Upper lobe of left lung (tissue), 6 donors: ENCODE data around the gene NAP1L4. TPM values are rescaled to one million over a fixed set of nuclear protein-coding genes. Genes with fewer than 3 reads are reported as not detected.

Source experiments
- ATAC-seq, 2 donors: fragments of 200-7000 bp; cut with Tn5 transposase; one replicate each; pipeline ENCODE4 v1.9.1; 2022; ENCODE audit warnings: mild to moderate bottlenecking in 2 of 2, moderate library complexity in 2 of 2; ENCODE audit not compliant: low FRiP score in 2 of 2
- DNase-seq, 2 donors: peaks; one replicate each; pipeline ENCODE4 v3.0.0-alpha.2; 2019 to 2020
- H3K27ac ChIP-seq, 4 donors: fragments of 200-600 bp; sonication (generic); one replicate each; pipeline ENCODE4 v1.5.1; 2016 to 2019
- H3K27me3 ChIP-seq, 4 donors: fragments of 200-600 bp; sonication (generic); one replicate each; pipeline ENCODE4 v1.5.1; 2017 to 2019
- H3K36me3 ChIP-seq, 4 donors: fragments of 200-600 bp; sonication (generic); one replicate each; pipeline ENCODE4 v1.5.1; 2016 to 2019
- H3K4me1 ChIP-seq, 4 donors: fragments of 200-600 bp; sonication (generic); one replicate each; pipeline ENCODE4 v1.5.1; 2018 to 2019
- H3K4me3 ChIP-seq, 4 donors: fragments of 200-600 bp; sonication (generic); one replicate each; pipeline ENCODE4 v1.5.1; 2017 to 2019; ENCODE audit warnings: mild to moderate bottlenecking in 2 of 4, moderate library complexity in 1 of 4
- H3K9me3 ChIP-seq, 4 donors: fragments of 200-600 bp; sonication (generic); one replicate each; pipeline ENCODE4 v1.5.1; 2018 to 2019
- CTCF ChIP-seq, 6 experiments: fragments of 450-650 bp in 4 of 6; fragments of 200-600 bp in 2 of 6; sonication (generic) in 2 of 6; IDR thresholded peaks; one replicate each; pipeline ENCODE4 v1.5.1; 2016 to 2019; ENCODE audit warnings: antibody characterized with exemption in 6 of 6
- EP300 ChIP-seq, 4 donors: sonication (generic); formaldehyde crosslinking; IDR thresholded peaks; one replicate each; pipeline ENCODE4 v1.5.1; 2017; ENCODE audit warnings: antibody characterized with exemption in 4 of 4, control low read depth in 2 of 4
- POLR2A ChIP-seq, 4 donors: fragments of 450-650 bp; IDR thresholded peaks; one replicate each; pipeline ENCODE4 v1.5.1; 2016 to 2017; ENCODE audit warnings: antibody characterized with exemption in 4 of 4, mild to moderate bottlenecking in 2 of 4
- POLR2AphosphoS5 ChIP-seq, 2 donors: sonication (generic); formaldehyde crosslinking; IDR thresholded peaks; one replicate each; pipeline ENCODE4 v1.5.1; 2017; ENCODE audit warnings: antibody characterized with exemption in 2 of 2
- WGBS, 2 donors: methylation state at CpG; one replicate each; pipeline ENCODE4 v1.1.5; 2017 to 2018; 5-methylcytosine and 5-hydroxymethylcytosine counted together
- small RNA-seq, 4 donors: library from RNA; depleted of rRNA; stranded (forward); fragments of <200 nt; gene quantifications; one replicate each; pipeline ENCODE3, GENCODE V24; 2016
- total RNA-seq, 6 donors: library from RNA; depleted of rRNA in 4 of 6; stranded (reverse); fragments of >200 nt in 4 of 6; gene quantifications; one replicate each; pipeline versions ENCODE4 v1.1.0 to v1.2.1, GENCODE V29; 2016 to 2021
- donor health status: DM: no; HTN: no; CAD: no; lungs with moderate emphysema.
- donor health status: DM: no; HTN: yes; CAD: no; lungs with severe emphysema.

Gene NAP1L4
- total RNA-seq, 6 donors from 2014 or later = 81.1 to 194 (median 103) TPM

DNA sequence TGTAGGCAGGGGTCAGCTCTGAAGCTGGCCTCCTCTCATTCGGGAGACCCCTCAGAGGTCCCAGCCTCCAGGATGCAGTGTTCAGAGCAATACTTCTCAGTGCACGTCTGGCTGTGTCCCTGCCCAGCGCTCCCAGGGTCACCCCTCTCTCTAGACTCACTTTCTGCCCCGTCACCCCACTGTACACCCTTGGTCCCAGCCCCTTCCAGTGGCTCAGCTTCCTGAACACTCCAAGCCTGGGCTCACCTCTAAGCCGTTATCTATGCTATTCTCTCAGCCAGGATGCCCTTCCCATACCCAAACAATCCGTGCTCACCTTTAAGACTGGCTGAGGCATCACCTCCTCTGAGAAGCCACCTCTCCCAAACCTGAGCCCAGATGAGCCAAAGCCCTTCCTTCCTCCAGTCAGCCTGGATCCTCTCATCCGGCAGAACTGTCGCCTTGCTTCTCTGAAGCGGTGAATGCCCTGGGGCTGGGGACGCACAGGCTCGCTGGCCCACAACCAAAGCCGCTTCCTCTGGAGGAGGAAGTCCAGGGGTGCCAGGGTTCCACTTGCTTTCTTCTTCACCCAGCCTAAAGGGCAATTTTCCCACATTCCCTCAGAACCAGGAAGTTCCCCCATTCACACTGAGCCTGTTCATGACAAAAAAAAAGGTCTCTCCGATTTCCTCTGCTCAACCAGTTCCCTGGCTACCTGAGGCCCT, 92.9 kb downstream of the NAP1L4 start:
- 49 to 56% methylated on average over 7 to 13 of the region's 13 CpGs for whole genome bisulfite sequencing, 2 donors
- ATAC-seq (peak in 1 of 2 donors; percentile 16), DNase-seq (peak in 1 of 2 donors; percentile 55)
- peak overlapping the region; percentile 76 to 85 (median 81) for H3K27ac ChIP-seq
- H3K27me3 ChIP-seq = no peaks in the 10 kb centered on the region
- H3K9me3 ChIP-seq = no peaks in the 10 kb centered on the region
- peaks cover 38 to 61% (median 49%) of the 10 kb centered on the region in 4 donors for H3K4me1 ChIP-seq
- TF ChIP-seq CTCF (IDR thresholded peaks at IDR 0.05) = no peak
- peak in 1 of 2 donors; percentile 19 for TF ChIP-seq POLR2AphosphoS5 (IDR thresholded peaks at IDR 0.05)
- H3K4me3 ChIP-seq = no peak overlapping the region
- H3K36me3 ChIP-seq = no peaks in the 10 kb centered on the region

GRCh38 chr11:2898366-2899079, 93.6 kb downstream of the NAP1L4 start:
- H3K36me3 ChIP-seq = no peaks in the 10 kb centered on the region
- ATAC-seq (peak; percentile 66 to 74), DNase-seq (peak in 1 of 2 donors; percentile 94)
- peak overlapping the region in 1 of 4 donors; percentile 12 for H3K4me3 ChIP-seq
- no peaks in the 10 kb centered on the region for H3K27me3 ChIP-seq
- no peaks in the 10 kb centered on the region for H3K9me3 ChIP-seq
- peak overlapping the region; percentile 76 to 85 (median 81) for H3K27ac ChIP-seq
- peaks cover 38 to 54% (median 45%) of the 10 kb centered on the region in 4 donors for H3K4me1 ChIP-seq
- 44% methylated on average over 6 to 12 of the region's 12 CpGs for WGBS, 2 donors
- TF ChIP-seq CTCF (IDR thresholded peaks at IDR 0.05) (no peak), POLR2AphosphoS5 (IDR thresholded peaks at IDR 0.05) (peak; percentile 84 to 95), EP300 (IDR thresholded peaks at IDR 0.05) (peak in 1 of 4 donors; percentile 90), POLR2A (IDR thresholded peaks at IDR 0.05) (peak in 1 of 4 donors; percentile 44)

DNA sequence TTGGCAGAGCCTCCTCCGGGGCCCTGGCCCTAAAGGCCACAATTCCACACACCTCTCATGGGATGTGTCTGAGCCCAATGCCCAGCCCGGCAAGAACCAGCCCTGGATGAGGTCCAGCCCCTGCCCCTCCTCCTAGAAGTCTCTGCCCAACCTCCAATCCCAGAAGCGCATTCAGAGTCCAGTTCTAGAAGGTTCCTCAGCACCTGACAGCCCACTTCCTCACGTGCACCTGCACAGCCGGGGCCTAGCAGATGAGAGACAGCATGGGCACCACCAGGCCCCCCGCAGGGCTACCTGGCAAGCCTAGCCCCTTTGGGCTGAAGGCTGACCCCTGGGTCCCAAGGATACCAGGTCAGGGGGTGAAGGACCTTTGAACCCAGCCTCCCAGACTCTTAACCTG, 95.1 kb downstream of the NAP1L4 start:
- 85 to 87% methylated on average over 3 to 6 of the region's 6 CpGs for WGBS, 2 donors
- no peak for ATAC-seq
- H3K9me3 ChIP-seq = no peaks in the 10 kb centered on the region
- H3K27me3 ChIP-seq = no peaks in the 10 kb centered on the region
- H3K27ac ChIP-seq = peak overlapping the region in 1 of 4 donors; percentile 82
- H3K36me3 ChIP-seq = no peaks in the 10 kb centered on the region
- peaks cover 38 to 51% (median 46%) of the 10 kb centered on the region in 4 donors for H3K4me1 ChIP-seq
- H3K4me3 ChIP-seq = no peak overlapping the region
- no peak for DNase-seq
- TF ChIP-seq EP300 (IDR thresholded peaks at IDR 0.05) = no peak
- TF ChIP-seq POLR2AphosphoS5 (IDR thresholded peaks at IDR 0.05) = no peak

DNA sequence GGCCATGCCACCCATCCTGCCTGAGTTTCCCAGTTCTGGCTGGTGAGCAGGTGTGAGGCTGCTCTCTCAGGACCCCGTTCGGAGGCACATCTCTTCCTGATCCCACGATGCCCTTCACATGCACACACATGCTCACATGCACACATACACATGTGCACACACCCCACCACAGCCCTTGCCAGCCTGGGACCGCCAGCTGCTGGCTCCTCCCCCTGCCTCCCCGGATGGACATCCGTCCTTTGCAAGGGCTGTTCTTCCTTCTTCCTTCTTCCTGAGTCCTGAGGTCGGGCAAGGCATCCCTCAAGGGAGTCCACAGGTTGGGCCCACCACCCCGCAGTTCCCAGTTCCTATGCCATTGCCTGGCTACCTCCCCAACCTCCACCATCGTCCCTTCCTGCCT, 96.1 kb downstream of the NAP1L4 start:
- H3K36me3 ChIP-seq = no peaks in the 10 kb centered on the region
- TF ChIP-seq EP300 (IDR thresholded peaks at IDR 0.05) = no peak
- no peak for TF ChIP-seq CTCF (IDR thresholded peaks at IDR 0.05)
- no peak for TF ChIP-seq POLR2A (IDR thresholded peaks at IDR 0.05)
- TF ChIP-seq POLR2AphosphoS5 (IDR thresholded peaks at IDR 0.05) = no peak
- no peak overlapping the region for H3K4me3 ChIP-seq
- no peak overlapping the region for H3K27ac ChIP-seq
- peaks cover 38 to 53% (median 49%) of the 10 kb centered on the region in 4 donors for H3K4me1 ChIP-seq
- no peaks in the 10 kb centered on the region for H3K27me3 ChIP-seq
- 76% methylated on average over 9 of the region's 9 CpGs for WGBS, 2 donors
- DNase-seq = no peak
- no peaks in the 10 kb centered on the region for H3K9me3 ChIP-seq
- no peak for ATAC-seq

Small RNA genes within 50 kb of the gene (small RNA-seq; reads per million reads assigned to genes)
- gene SNORA54 = 13.9 to 22.8 (median 15.3) reads per million in 4 donors

Other genes starting within 250 kb of the NAP1L4 start
- 10 to 100 TPM; 23.4 to 71.9 (median 33.6) TPM for gene CDKN1C, start 106.6 kb downstream of the NAP1L4 start, total RNA-seq
- gene PHLDA2, start 62.9 kb downstream of the NAP1L4 start, total RNA-seq = 10 to 100 TPM in 4 of 6 donors, 1 to 10 TPM in 1, not detected in 1; 8.6 to 38.9 (median 21.0) TPM
- 10 to 100 TPM; 28.9 to 54.1 (median 43.0) TPM for gene CARS1, start 65.1 kb upstream of the NAP1L4 start, total RNA-seq
- gene OSBPL5, start 173.0 kb upstream of the NAP1L4 start, total RNA-seq = 10 to 100 TPM; 23.4 to 66.9 (median 48.3) TPM
- gene MRGPRG, start 226.5 kb upstream of the NAP1L4 start, total RNA-seq = not detected
- gene MRGPRE, start 240.1 kb upstream of the NAP1L4 start, total RNA-seq = under 1 TPM in 1 of 6 donors, not detected in 5; 0.26 TPM